WTC11 (cell line): ENCODE data around the gene CTDSPL. TPM values are rescaled to one million over a fixed set of nuclear protein-coding genes. Genes with fewer than 3 reads are reported as not detected.

Experiments used
- ATAC-seq: fragments of 200-7000 bp; cut with Tn5 transposase; 2 replicates; pipeline ENCODE4 v1.10.0; 2021; ENCODE audit warnings: mild to moderate bottlenecking, moderate library complexity
- CTCF ChIA-PET: fragments of 300-600 bp; sonication (Branson Sonifier 250); formaldehyde crosslinking; loops from one replicate; lab custom pipeline; 2021; ENCODE audit warnings: antibody characterized with exemption; lab: Charles Lee
- POLR2A ChIA-PET: fragments of 350-600 bp; sonication (Branson Sonifier 250); formaldehyde crosslinking; loops from one replicate; lab custom pipeline; 2021; ENCODE audit warnings: antibody characterized with exemption; lab: Charles Lee
- DNase-seq: peaks from one replicate; pipeline ENCODE4 v3.0.0; 2021; ENCODE audit warnings: low spot score
- H3K27ac Mint-ChIP-seq: 2 replicates; pipeline ENCODE4 v1.8.0; 2021; ENCODE audit warnings: mixed read lengths
- H3K27me3 Mint-ChIP-seq: 2 replicates; pipeline ENCODE4 v1.8.0; 2021; ENCODE audit warnings: low read depth, mild to moderate bottlenecking, moderate library complexity, mixed read lengths
- H3K36me3 Mint-ChIP-seq: 2 replicates; pipeline ENCODE4 v1.8.0; 2021; ENCODE audit warnings: mixed read lengths
- H3K4me1 Mint-ChIP-seq: 2 replicates; pipeline ENCODE4 v1.8.0; 2022; ENCODE audit warnings: mixed read lengths
- H3K4me3 Mint-ChIP-seq: 2 replicates; pipeline ENCODE4 v1.8.0; 2021; ENCODE audit warnings: mild to moderate bottlenecking, moderate library complexity, mixed read lengths
- H3K9me3 Mint-ChIP-seq: 2 replicates; pipeline ENCODE4 v1.8.0; 2021; ENCODE audit warnings: mixed read lengths
- ATF2 ChIP-seq: sonication (generic); formaldehyde crosslinking; IDR thresholded peaks from 2 replicates; pipeline ENCODE4 v1.8.1; 2022; ENCODE audit warnings: low read depth, missing genetic modification reagents, borderline replicate concordance
- ATF6 ChIP-seq: sonication (generic); formaldehyde crosslinking; IDR thresholded peaks from 2 replicates; pipeline ENCODE4 v1.8.1; 2023; ENCODE audit warnings: mild to moderate bottlenecking, missing genetic modification reagents
- EMX1 ChIP-seq: fragments of 250-450 bp; sonication (Bioruptor Pico); IDR thresholded peaks from 2 replicates; pipeline ENCODE4 v1.8.0; 2021; ENCODE audit warnings: mild to moderate bottlenecking
- NFATC4 ChIP-seq: fragments of 250-450 bp; sonication (Bioruptor Pico); IDR thresholded peaks from 2 replicates; pipeline ENCODE4 v1.9.0; 2021; ENCODE audit warnings: mild to moderate bottlenecking
- NR3C1 ChIP-seq: sonication (generic); formaldehyde crosslinking; conservative IDR thresholded peaks from 2 replicates; pipeline ENCODE4 v1.8.1; 2023; ENCODE audit warnings: low read depth, mild to moderate bottlenecking, missing genetic modification reagents
- ZNF671 ChIP-seq: fragments of 250-450 bp; sonication (Bioruptor Pico); IDR thresholded peaks from 2 replicates; pipeline ENCODE4 v1.8.0; 2021; ENCODE audit warnings: mild to moderate bottlenecking
- total RNA-seq: library from RNA; stranded (reverse); gene quantifications from 3 replicates; pipeline ENCODE4 v1.2.3, GENCODE V29; 2021
- TF ChIP-seq, protein P1 (sequence below): sonication (generic); formaldehyde crosslinking; IDR thresholded peaks from 2 replicates; pipeline ENCODE4 v1.8.1; 2022; ENCODE audit warnings: low read depth, mild to moderate bottlenecking, moderate library complexity, missing genetic modification reagents, borderline replicate concordance
- TF ChIP-seq, protein P2 (sequence below): sonication (generic); formaldehyde crosslinking; IDR thresholded peaks from 2 replicates; pipeline ENCODE4 v1.8.1; 2023; ENCODE audit warnings: mild to moderate bottlenecking, missing genetic modification reagents
- TF ChIP-seq, protein P3 (sequence below): sonication (generic); formaldehyde crosslinking; IDR thresholded peaks from 2 replicates; pipeline ENCODE4 v1.8.0; 2023; ENCODE audit warnings: mild to moderate bottlenecking, missing genetic modification reagents
- TF ChIP-seq, protein P4 (sequence below): fragments of 200-600 bp; IDR thresholded peaks from 2 replicates; pipeline ENCODE4 v1.8.0; 2022; ENCODE audit warnings: antibody characterized with exemption

The CTDSPL gene
- total RNA-seq, 1 experiment from 2014 or later = 41.2 TPM

- ATAC-seq = peak; percentile 14; the same call in 1 of the 2 replicates
- ChIA-PET POLR2A (interaction anchor here (0.9 kb wide), 1 partner anchor 23 kb away, joined by 3 read pairs; no protein-coding TSS in a partner anchor), CTCF (interaction anchor here (0.6 to 2.7 kb wide), 24 partner anchors 10 to 548 kb away, joined by 3 to 61 read pairs (median 8); partner anchors contain the start of genes ACAA1, PLCD1 and VILL)
- Mint-ChIP-seq H3K27ac (peak overlapping the region; percentile 61), H3K4me3 (no peak overlapping the region), H3K4me1 (peaks cover 19% of the 10 kb centered on the region), H3K9me3 (no peaks in the 10 kb centered on the region), H3K27me3 (peaks cover 2% of the 10 kb centered on the region; the same call in 1 of the 2 replicates), H3K36me3 (peaks cover 6% of the 10 kb centered on the region)
- TF ChIP-seq ATF2 (CRISPR knock-in tag) = no peak
- TF ChIP-seq, protein P1, sequence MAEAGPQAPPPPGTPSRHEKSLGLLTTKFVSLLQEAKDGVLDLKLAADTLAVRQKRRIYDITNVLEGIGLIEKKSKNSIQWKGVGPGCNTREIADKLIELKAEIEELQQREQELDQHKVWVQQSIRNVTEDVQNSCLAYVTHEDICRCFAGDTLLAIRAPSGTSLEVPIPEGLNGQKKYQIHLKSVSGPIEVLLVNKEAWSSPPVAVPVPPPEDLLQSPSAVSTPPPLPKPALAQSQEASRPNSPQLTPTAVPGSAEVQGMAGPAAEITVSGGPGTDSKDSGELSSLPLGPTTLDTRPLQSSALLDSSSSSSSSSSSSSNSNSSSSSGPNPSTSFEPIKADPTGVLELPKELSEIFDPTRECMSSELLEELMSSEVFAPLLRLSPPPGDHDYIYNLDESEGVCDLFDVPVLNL = no peak
- no peak for TF ChIP-seq NFATC4 (CRISPR knock-in tag)
- TF ChIP-seq, protein P2, sequence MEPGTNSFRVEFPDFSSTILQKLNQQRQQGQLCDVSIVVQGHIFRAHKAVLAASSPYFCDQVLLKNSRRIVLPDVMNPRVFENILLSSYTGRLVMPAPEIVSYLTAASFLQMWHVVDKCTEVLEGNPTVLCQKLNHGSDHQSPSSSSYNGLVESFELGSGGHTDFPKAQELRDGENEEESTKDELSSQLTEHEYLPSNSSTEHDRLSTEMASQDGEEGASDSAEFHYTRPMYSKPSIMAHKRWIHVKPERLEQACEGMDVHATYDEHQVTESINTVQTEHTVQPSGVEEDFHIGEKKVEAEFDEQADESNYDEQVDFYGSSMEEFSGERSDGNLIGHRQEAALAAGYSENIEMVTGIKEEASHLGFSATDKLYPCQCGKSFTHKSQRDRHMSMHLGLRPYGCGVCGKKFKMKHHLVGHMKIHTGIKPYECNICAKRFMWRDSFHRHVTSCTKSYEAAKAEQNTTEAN = no peak
- TF ChIP-seq ATF6 (CRISPR knock-in tag) = no peak
- TF ChIP-seq, protein P3, sequence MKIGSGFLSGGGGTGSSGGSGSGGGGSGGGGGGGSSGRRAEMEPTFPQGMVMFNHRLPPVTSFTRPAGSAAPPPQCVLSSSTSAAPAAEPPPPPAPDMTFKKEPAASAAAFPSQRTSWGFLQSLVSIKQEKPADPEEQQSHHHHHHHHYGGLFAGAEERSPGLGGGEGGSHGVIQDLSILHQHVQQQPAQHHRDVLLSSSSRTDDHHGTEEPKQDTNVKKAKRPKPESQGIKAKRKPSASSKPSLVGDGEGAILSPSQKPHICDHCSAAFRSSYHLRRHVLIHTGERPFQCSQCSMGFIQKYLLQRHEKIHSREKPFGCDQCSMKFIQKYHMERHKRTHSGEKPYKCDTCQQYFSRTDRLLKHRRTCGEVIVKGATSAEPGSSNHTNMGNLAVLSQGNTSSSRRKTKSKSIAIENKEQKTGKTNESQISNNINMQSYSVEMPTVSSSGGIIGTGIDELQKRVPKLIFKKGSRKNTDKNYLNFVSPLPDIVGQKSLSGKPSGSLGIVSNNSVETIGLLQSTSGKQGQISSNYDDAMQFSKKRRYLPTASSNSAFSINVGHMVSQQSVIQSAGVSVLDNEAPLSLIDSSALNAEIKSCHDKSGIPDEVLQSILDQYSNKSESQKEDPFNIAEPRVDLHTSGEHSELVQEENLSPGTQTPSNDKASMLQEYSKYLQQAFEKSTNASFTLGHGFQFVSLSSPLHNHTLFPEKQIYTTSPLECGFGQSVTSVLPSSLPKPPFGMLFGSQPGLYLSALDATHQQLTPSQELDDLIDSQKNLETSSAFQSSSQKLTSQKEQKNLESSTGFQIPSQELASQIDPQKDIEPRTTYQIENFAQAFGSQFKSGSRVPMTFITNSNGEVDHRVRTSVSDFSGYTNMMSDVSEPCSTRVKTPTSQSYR = no peak
- no peak for TF ChIP-seq NR3C1 (CRISPR knock-in tag)
- no peak for TF ChIP-seq EMX1 (CRISPR knock-in tag)
- DNase-seq = no peak
Observed at GRCh38 chr3:37973246-37974054, 111.8 kb downstream of the CTDSPL start.

DNA sequence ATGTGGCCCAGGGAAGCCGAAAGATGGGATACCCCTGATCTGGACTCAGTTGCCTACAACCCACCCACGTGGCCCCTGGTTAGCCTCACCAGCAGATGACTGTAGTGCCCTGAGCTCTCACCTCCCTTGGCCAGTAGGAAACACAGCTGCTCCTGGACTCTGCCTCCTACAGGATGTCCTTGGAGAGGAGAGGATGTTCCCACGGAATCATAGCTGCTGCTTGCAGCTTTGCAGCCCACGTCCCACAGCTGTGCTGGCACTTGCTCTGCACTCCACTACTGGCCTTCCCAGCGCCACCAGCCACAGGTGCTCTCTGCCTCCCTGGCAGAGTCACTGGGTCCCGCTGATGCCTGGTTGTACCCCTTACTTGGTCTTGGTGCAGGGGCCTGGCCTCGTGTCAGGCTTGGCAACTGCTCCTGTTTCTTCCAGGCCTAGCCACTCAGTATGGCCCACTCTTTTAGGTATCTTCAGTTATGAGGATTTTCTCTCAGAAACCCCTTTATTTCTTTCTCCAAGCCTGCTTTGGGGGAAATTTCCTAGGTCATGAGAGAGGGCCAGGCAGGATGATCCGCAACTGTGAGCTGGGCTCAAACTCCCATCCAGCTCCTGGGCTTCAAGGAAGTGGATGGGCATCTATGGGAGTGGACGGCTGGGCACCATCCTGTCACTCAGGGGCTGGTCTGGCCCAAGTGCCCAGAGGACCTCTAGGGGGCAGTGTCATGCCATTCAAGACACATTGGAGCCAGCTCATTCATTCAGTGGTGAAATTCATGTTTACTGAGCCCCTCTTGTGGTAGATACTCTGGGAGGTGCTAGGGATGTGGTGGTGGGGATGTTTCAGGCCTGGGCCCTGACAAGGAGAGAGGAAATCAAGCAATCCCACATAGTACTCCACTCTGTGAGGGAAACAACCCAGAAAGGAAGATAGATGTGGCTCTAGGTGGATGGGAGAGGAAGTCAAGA is 112.7 kb downstream of the CTDSPL start:
- H3K27me3 Mint-ChIP-seq = peaks cover 2% of the 10 kb centered on the region; the same call in 1 of the 2 replicates
- no peak overlapping the region for H3K4me3 Mint-ChIP-seq
- CTCF ChIA-PET = interaction anchor here (0.5 to 2.7 kb wide), 53 partner anchors 7 to 762 kb away, joined by 3 to 61 read pairs (median 5); partner anchors contain the start of genes ACAA1, OXSR1, PLCD1 and VILL
- no peaks in the 10 kb centered on the region for H3K9me3 Mint-ChIP-seq
- TF ChIP-seq, protein P4, sequence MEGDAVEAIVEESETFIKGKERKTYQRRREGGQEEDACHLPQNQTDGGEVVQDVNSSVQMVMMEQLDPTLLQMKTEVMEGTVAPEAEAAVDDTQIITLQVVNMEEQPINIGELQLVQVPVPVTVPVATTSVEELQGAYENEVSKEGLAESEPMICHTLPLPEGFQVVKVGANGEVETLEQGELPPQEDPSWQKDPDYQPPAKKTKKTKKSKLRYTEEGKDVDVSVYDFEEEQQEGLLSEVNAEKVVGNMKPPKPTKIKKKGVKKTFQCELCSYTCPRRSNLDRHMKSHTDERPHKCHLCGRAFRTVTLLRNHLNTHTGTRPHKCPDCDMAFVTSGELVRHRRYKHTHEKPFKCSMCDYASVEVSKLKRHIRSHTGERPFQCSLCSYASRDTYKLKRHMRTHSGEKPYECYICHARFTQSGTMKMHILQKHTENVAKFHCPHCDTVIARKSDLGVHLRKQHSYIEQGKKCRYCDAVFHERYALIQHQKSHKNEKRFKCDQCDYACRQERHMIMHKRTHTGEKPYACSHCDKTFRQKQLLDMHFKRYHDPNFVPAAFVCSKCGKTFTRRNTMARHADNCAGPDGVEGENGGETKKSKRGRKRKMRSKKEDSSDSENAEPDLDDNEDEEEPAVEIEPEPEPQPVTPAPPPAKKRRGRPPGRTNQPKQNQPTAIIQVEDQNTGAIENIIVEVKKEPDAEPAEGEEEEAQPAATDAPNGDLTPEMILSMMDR = peak; percentile 78
- TF ChIP-seq ZNF671 (CRISPR knock-in tag) = no peak
- POLR2A ChIA-PET = interaction anchor here (0.9 kb wide), 1 partner anchor 22 kb away, joined by 3 read pairs; no protein-coding TSS in a partner anchor
- peak overlapping the region; percentile 3; the same call in 1 of the 2 replicates for H3K27ac Mint-ChIP-seq
- DNase-seq (peak; percentile 77), ATAC-seq (peak; percentile 95)
- peaks cover 13% of the 10 kb centered on the region for H3K4me1 Mint-ChIP-seq
- peaks cover 6% of the 10 kb centered on the region for H3K36me3 Mint-ChIP-seq
